Breast epithelium (tissue), 4 donors: ENCODE results near the gene ARMC8. TPM values are rescaled to one million over a fixed set of nuclear protein-coding genes. Genes with fewer than 3 reads are reported as not detected.

Source experiments
- DNase-seq, 2 donors: peaks; one replicate each; pipeline ENCODE4 v3.0.0-alpha.2; 2019; ENCODE audit warnings: low spot score in 2 of 2
- H3K27ac ChIP-seq, 2 donors: fragments of 200-600 bp; sonication (generic) in 1 of 2; one replicate each; pipeline ENCODE4 v1.5.1; 2016 to 2019; ENCODE audit warnings: mild to moderate bottlenecking in 1 of 2
- H3K27me3 ChIP-seq, 2 donors: fragments of 200-600 bp; sonication (generic) in 1 of 2; one replicate each; pipeline versions ENCODE4 v1.5.1 to v1.6.0; 2017 to 2019; ENCODE audit warnings: control low read depth in 1 of 2, mild to moderate bottlenecking in 1 of 2
- H3K36me3 ChIP-seq: fragments of 200-600 bp; one replicate; pipeline ENCODE4 v1.5.1; 2019
- H3K4me1 ChIP-seq, 2 donors: fragments of 200-600 bp; sonication (generic); one replicate each; pipeline ENCODE4 v1.5.1; 2016 to 2019; ENCODE audit warnings: control low read depth in 1 of 2
- H3K4me3 ChIP-seq, 3 donors: fragments of 200-600 bp; sonication (generic); 1 replicate in 2 of 3; 2 replicates in 1 of 3; pipeline ENCODE4 v1.5.1; 2016 to 2019; ENCODE audit warnings: mild to moderate bottlenecking in 3 of 3, moderate library complexity in 2 of 3
- H3K9me3 ChIP-seq, 2 donors: fragments of 200-600 bp; sonication (generic) in 1 of 2; one replicate each; pipeline ENCODE4 v1.5.1; 2016 to 2019; ENCODE audit warnings: control low read depth in 1 of 2
- POLR2A ChIP-seq: fragments of 450-650 bp; IDR thresholded peaks from one replicate; pipeline ENCODE4 v1.6.1; 2016; ENCODE audit warnings: antibody characterized with exemption, mild to moderate bottlenecking, moderate library complexity
- POLR2AphosphoS5 ChIP-seq, 3 donors: sonication (generic); formaldehyde crosslinking; IDR thresholded peaks; one replicate each; pipeline ENCODE4 v1.6.1; 2017; ENCODE audit warnings: antibody characterized with exemption in 3 of 3
- intact Hi-C: fragments of 100-400 bp; cut with DNase I; formaldehyde crosslinking; loops from one replicate; pipeline ENCODE4 v1.15.1; 2023; ENCODE audit warnings: low total_unique reads
- total RNA-seq, 3 donors: library from RNA; depleted of rRNA; stranded (reverse); fragments of >200 nt; gene quantifications; one replicate each; pipeline ENCODE4 v1.1.0, GENCODE V29; 2016
- TF ChIP-seq, protein P1 (sequence below), 3 donors: fragments of 450-650 bp; IDR thresholded peaks; one replicate each; pipeline ENCODE4 v1.5.1; 2016 to 2017; ENCODE audit warnings: antibody characterized with exemption in 3 of 3, mild to moderate bottlenecking in 3 of 3, moderate library complexity in 3 of 3

The ARMC8 gene
- total RNA-seq, 3 donors from 2014 or later = 74.4 to 93.3 (median 82.0) TPM

DNA sequence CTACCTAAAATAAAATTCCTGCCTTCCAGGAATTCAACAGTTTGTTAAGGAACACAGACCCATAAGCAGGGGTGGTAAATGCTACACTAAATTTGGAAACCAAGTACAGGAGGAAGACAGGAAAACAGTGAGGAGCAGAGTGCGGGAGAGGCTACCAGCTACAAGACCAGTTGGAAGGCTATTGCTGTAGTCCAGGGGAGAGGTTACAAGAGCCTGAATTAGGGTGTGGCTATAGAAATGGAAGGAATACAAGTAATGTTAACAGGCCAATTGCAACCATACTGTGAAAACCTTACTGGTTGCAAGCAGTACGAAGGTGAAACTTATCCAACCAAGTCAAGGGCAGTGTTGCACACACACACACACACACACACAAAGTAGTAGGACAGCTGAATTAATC is 880 bp upstream of the ARMC8 start:
- no peaks in the 10 kb centered on the region for H3K9me3 ChIP-seq
- H3K27me3 ChIP-seq = no peaks in the 10 kb centered on the region
- TF ChIP-seq, protein P1, sequence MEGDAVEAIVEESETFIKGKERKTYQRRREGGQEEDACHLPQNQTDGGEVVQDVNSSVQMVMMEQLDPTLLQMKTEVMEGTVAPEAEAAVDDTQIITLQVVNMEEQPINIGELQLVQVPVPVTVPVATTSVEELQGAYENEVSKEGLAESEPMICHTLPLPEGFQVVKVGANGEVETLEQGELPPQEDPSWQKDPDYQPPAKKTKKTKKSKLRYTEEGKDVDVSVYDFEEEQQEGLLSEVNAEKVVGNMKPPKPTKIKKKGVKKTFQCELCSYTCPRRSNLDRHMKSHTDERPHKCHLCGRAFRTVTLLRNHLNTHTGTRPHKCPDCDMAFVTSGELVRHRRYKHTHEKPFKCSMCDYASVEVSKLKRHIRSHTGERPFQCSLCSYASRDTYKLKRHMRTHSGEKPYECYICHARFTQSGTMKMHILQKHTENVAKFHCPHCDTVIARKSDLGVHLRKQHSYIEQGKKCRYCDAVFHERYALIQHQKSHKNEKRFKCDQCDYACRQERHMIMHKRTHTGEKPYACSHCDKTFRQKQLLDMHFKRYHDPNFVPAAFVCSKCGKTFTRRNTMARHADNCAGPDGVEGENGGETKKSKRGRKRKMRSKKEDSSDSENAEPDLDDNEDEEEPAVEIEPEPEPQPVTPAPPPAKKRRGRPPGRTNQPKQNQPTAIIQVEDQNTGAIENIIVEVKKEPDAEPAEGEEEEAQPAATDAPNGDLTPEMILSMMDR (IDR thresholded peaks at IDR 0.05) = no peak
- TF ChIP-seq POLR2AphosphoS5 (IDR thresholded peaks at IDR 0.05) (no peak), POLR2A (no peak)
- peak overlapping the region in 2 of 3 donors; percentile 79 to 99 for H3K4me3 ChIP-seq
- no peak overlapping the region for H3K27ac ChIP-seq
- H3K4me1 ChIP-seq = no peaks in the 10 kb centered on the region
- no peak for DNase-seq
- H3K36me3 ChIP-seq = no peaks in the 10 kb centered on the region
- intact Hi-C loops = no loop called here

- H3K9me3 ChIP-seq = no peaks in the 10 kb centered on the region
- TF ChIP-seq POLR2A = no peak
- TF ChIP-seq POLR2AphosphoS5 (IDR thresholded peaks at IDR 0.05) = no peak
- TF ChIP-seq, protein P1 (IDR thresholded peaks at IDR 0.05) = no peak
- H3K36me3 ChIP-seq = no peaks in the 10 kb centered on the region
- H3K4me3 ChIP-seq = peak overlapping the region; percentile 79 to 99 (median 99)
- DNase-seq = peak; percentile 84 to 86
- intact Hi-C loops = no loop called here
- no peaks in the 10 kb centered on the region for H3K27me3 ChIP-seq
- H3K4me1 ChIP-seq = no peaks in the 10 kb centered on the region
- H3K27ac ChIP-seq = peak overlapping the region; percentile 95 to 97
Observed at GRCh38 chr3:138186803-138187295, 252 bp upstream of the ARMC8 start.

DNA sequence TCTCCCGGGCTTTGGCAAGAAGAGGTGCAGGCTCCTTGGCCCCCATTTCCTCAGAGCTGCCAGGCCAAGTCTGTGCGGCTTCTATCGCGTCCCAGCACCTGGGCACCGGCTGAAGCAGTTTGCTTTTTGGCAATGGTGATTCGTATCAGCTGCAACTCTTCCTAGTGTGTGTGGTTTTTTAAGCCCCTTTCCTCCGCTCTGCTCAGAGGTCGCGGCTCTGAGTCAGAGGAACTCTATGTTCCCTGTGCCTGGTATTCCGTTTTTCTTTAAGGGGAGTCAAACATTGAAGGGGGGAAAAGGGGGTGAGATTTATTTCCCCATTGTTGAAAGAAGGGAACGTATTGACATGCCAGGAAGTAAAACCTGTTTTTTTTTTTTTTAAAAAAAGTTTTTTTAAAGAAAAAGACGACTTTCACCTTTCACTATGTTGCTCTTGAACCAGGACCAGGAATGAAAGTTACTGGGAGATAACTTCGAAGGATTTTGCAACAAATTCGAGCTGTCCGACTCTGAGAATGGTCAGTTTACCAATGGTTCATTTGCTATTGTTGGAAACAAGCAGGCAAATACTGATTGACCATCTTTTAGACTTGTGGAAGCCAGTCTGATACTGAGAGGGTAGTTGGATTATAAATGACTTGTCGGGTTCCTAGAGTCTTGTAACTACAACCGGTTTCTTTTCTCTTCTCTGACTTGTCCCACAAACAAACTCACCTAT is 1.1 kb downstream of the ARMC8 start:
- peak overlapping the region; percentile 79 to 99 (median 99) for H3K4me3 ChIP-seq

GRCh38 chr3:138195481-138195880 is 8.4 kb downstream of the ARMC8 start:
- Histone ChIP-seq H3K27me3 (no peaks in the 10 kb centered on the region), H3K4me3 (no peak overlapping the region), H3K4me1 (no peaks in the 10 kb centered on the region), H3K27ac (no peak overlapping the region), H3K9me3 (no peaks in the 10 kb centered on the region), H3K36me3 (no peaks in the 10 kb centered on the region)
- intact Hi-C loops = no loop called here
- TF ChIP-seq POLR2AphosphoS5 (IDR thresholded peaks at IDR 0.05) = no peak
- DNase-seq = no peak

More for the DNA sequence above, 1.1 kb downstream of the ARMC8 start:
- H3K27me3 ChIP-seq = no peaks in the 10 kb centered on the region
- intact Hi-C loops = loop anchor here (2.0 kb wide), 1 partner anchor 65 kb away; no protein-coding TSS in a partner anchor
- H3K4me1 ChIP-seq = no peaks in the 10 kb centered on the region
- H3K9me3 ChIP-seq = no peaks in the 10 kb centered on the region
- DNase-seq = no peak
- peak overlapping the region; percentile 95 to 97 for H3K27ac ChIP-seq
- TF ChIP-seq, protein P1 (IDR thresholded peaks at IDR 0.05) = no peak
- TF ChIP-seq POLR2A = no peak
- TF ChIP-seq POLR2AphosphoS5 (IDR thresholded peaks at IDR 0.05) = no peak
- H3K36me3 ChIP-seq = no peaks in the 10 kb centered on the region

DNA sequence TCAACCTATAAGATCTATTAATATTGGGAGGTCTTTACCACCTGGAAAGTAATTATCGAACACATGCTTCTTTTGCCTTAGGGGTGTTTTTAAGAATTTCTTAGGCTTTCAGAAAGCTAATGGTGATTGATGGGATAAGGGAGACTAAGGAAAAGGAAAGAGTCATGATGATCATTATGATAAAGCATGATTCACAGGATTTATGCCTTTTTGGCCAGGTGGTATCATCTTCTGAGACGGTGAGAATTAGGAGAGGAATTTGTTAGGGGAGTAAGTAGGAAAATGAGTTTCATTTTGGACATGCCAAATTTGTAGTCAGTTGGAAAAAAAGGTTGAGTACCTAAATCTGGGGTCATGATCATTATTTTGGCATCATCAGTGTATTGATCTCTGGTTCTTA is 8.9 kb downstream of the ARMC8 start:
- DNase-seq = no peak
- no peaks in the 10 kb centered on the region for H3K4me1 ChIP-seq

More for the DNA sequence above, 8.9 kb downstream of the ARMC8 start:
- intact Hi-C loops = no loop called here
- Histone ChIP-seq H3K27ac (no peak overlapping the region), H3K9me3 (no peaks in the 10 kb centered on the region), H3K4me3 (no peak overlapping the region), H3K27me3 (no peaks in the 10 kb centered on the region), H3K36me3 (no peaks in the 10 kb centered on the region)
- TF ChIP-seq POLR2AphosphoS5 (IDR thresholded peaks at IDR 0.05) (no peak), POLR2A (no peak)
- TF ChIP-seq, protein P1 (IDR thresholded peaks at IDR 0.05) = no peak
